ENCODE measurements around the gene PATZ1. TPM values are rescaled to one million over a fixed set of nuclear protein-coding genes. Genes with fewer than 3 reads are reported as not detected.

PATZ1 gene
- total RNA-seq, 1 experiment from 2014 or later: 60.5 TPM

DNA sequence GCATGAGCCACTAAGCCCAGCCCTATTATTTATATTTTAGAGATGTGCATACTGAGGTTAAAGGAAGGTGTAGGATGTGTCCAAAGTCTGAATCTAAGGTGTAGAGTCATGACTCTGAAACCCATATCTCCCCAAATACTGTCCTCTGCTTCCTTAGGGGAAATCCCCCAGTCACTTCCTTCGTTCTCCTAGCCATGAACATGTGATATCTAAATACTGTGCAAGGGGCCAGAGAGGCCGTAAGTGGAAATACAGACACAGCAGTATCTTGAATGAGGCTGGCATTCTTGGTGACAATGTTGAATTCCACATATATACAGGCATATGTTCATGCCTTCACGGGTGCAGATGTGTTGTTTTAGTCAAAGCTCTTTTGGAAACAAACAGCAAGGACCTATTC lies 21.3 kb upstream of the PATZ1 start (continued):
- TF ChIP-seq, protein P1, sequence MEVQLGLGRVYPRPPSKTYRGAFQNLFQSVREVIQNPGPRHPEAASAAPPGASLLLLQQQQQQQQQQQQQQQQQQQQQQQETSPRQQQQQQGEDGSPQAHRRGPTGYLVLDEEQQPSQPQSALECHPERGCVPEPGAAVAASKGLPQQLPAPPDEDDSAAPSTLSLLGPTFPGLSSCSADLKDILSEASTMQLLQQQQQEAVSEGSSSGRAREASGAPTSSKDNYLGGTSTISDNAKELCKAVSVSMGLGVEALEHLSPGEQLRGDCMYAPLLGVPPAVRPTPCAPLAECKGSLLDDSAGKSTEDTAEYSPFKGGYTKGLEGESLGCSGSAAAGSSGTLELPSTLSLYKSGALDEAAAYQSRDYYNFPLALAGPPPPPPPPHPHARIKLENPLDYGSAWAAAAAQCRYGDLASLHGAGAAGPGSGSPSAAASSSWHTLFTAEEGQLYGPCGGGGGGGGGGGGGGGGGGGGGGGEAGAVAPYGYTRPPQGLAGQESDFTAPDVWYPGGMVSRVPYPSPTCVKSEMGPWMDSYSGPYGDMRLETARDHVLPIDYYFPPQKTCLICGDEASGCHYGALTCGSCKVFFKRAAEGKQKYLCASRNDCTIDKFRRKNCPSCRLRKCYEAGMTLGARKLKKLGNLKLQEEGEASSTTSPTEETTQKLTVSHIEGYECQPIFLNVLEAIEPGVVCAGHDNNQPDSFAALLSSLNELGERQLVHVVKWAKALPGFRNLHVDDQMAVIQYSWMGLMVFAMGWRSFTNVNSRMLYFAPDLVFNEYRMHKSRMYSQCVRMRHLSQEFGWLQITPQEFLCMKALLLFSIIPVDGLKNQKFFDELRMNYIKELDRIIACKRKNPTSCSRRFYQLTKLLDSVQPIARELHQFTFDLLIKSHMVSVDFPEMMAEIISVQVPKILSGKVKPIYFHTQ (CRISPR knock-in tag; IDR thresholded peaks at IDR 0.05): no peak
- TF ChIP-seq FOXP1 (CRISPR knock-in tag; IDR thresholded peaks at IDR 0.05; ENCODE audit: borderline replicate concordance) (no peak), MYBL2 (CRISPR knock-in tag; IDR thresholded peaks at IDR 0.05) (no peak), SMAD4 (CRISPR knock-in tag; IDR thresholded peaks at IDR 0.05) (no peak)
- TF ChIP-seq, protein P2, sequence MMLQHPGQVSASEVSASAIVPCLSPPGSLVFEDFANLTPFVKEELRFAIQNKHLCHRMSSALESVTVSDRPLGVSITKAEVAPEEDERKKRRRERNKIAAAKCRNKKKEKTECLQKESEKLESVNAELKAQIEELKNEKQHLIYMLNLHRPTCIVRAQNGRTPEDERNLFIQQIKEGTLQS (CRISPR knock-in tag; conservative IDR thresholded peaks at IDR 0.05): no peak
- TF ChIP-seq, protein P3, sequence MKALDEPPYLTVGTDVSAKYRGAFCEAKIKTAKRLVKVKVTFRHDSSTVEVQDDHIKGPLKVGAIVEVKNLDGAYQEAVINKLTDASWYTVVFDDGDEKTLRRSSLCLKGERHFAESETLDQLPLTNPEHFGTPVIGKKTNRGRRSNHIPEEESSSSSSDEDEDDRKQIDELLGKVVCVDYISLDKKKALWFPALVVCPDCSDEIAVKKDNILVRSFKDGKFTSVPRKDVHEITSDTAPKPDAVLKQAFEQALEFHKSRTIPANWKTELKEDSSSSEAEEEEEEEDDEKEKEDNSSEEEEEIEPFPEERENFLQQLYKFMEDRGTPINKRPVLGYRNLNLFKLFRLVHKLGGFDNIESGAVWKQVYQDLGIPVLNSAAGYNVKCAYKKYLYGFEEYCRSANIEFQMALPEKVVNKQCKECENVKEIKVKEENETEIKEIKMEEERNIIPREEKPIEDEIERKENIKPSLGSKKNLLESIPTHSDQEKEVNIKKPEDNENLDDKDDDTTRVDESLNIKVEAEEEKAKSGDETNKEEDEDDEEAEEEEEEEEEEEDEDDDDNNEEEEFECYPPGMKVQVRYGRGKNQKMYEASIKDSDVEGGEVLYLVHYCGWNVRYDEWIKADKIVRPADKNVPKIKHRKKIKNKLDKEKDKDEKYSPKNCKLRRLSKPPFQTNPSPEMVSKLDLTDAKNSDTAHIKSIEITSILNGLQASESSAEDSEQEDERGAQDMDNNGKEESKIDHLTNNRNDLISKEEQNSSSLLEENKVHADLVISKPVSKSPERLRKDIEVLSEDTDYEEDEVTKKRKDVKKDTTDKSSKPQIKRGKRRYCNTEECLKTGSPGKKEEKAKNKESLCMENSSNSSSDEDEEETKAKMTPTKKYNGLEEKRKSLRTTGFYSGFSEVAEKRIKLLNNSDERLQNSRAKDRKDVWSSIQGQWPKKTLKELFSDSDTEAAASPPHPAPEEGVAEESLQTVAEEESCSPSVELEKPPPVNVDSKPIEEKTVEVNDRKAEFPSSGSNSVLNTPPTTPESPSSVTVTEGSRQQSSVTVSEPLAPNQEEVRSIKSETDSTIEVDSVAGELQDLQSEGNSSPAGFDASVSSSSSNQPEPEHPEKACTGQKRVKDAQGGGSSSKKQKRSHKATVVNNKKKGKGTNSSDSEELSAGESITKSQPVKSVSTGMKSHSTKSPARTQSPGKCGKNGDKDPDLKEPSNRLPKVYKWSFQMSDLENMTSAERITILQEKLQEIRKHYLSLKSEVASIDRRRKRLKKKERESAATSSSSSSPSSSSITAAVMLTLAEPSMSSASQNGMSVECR (CRISPR knock-in tag; IDR thresholded peaks at IDR 0.05; ENCODE audit: borderline replicate concordance): no peak

GRCh38 chr22:31363885-31364465 lies 17.8 kb upstream of the PATZ1 start:
- ATAC-seq: no peak
- DNase-seq (ENCODE audit: low spot score): no peak
- Mint-ChIP-seq H3K4me1 (peaks cover 15% of the 10 kb centered on the region), H3K27me3 (ENCODE audit: low read depth) (no peaks in the 10 kb centered on the region), H3K4me3 (no peak overlapping the region), H3K36me3 (no peaks in the 10 kb centered on the region), H3K27ac (no peak overlapping the region), H3K9me3 (no peaks in the 10 kb centered on the region)
- TF ChIP-seq, protein P3 (CRISPR knock-in tag; IDR thresholded peaks at IDR 0.05; ENCODE audit: borderline replicate concordance): no peak
- no peak for TF ChIP-seq NR1H2 (CRISPR knock-in tag; IDR thresholded peaks at IDR 0.05)
- no peak for TF ChIP-seq EMX1 (CRISPR knock-in tag; IDR thresholded peaks at IDR 0.05)
- TF ChIP-seq OVOL2 (CRISPR knock-in tag; IDR thresholded peaks at IDR 0.05; ENCODE audit: borderline replicate concordance): no peak
- TF ChIP-seq, protein P4, sequence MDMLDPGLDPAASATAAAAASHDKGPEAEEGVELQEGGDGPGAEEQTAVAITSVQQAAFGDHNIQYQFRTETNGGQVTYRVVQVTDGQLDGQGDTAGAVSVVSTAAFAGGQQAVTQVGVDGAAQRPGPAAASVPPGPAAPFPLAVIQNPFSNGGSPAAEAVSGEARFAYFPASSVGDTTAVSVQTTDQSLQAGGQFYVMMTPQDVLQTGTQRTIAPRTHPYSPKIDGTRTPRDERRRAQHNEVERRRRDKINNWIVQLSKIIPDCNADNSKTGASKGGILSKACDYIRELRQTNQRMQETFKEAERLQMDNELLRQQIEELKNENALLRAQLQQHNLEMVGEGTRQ (CRISPR knock-in tag; IDR thresholded peaks at IDR 0.05): no peak
- ChIA-PET POLR2A (no interaction called here), CTCF (interaction anchor here (0.7 to 1.8 kb wide), 3 partner anchors 9 to 51 kb away, joined by 3 to 7 read pairs (median 3); no protein-coding TSS in a partner anchor)

Data from WTC11 (cell line).